Measurements from ENCODE around the gene MGLL.

Gene MGLL

GRCh38 chr3:127720985-127721935, 101.1 kb downstream of the MGLL start:
- H3K27ac ChIP-seq (ENCODE audit: low read depth, low read length): no peak overlapping the region
- no peaks in the 10 kb centered on the region for H3K36me3 ChIP-seq (ENCODE audit: insufficient read depth, low read length)
- H2AFZ ChIP-seq (ENCODE audit: low read length, unreplicated experiment): no peak overlapping the region
- H3K4me1 ChIP-seq (ENCODE audit: control insufficient read depth, insufficient read depth, low read length, unreplicated experiment): no peaks in the 10 kb centered on the region
- H3K79me2 ChIP-seq (ENCODE audit: control insufficient read depth, insufficient read depth, low read length, unreplicated experiment): no peaks in the 10 kb centered on the region
- no peaks in the 10 kb centered on the region for H3K27me3 ChIP-seq (ENCODE audit: insufficient read depth, low read length)
- H3K4me3 ChIP-seq (ENCODE audit: low read depth, low read length): no peak overlapping the region

- H3K27ac ChIP-seq (ENCODE audit: low read depth, low read length): no peak overlapping the region
- H3K36me3 ChIP-seq (ENCODE audit: insufficient read depth, low read length): no peaks in the 10 kb centered on the region
- H3K4me1 ChIP-seq (ENCODE audit: control insufficient read depth, insufficient read depth, low read length, unreplicated experiment): no peaks in the 10 kb centered on the region
- no peaks in the 10 kb centered on the region for H3K79me2 ChIP-seq (ENCODE audit: control insufficient read depth, insufficient read depth, low read length, unreplicated experiment)
- no peaks in the 10 kb centered on the region for H3K27me3 ChIP-seq (ENCODE audit: insufficient read depth, low read length)
- no peak overlapping the region for H2AFZ ChIP-seq (ENCODE audit: low read length, unreplicated experiment)
- no peak overlapping the region for H3K4me3 ChIP-seq (ENCODE audit: low read depth, low read length)
Measured at GRCh38 chr3:127720161-127720823, 102.0 kb downstream of the MGLL start.

DNA sequence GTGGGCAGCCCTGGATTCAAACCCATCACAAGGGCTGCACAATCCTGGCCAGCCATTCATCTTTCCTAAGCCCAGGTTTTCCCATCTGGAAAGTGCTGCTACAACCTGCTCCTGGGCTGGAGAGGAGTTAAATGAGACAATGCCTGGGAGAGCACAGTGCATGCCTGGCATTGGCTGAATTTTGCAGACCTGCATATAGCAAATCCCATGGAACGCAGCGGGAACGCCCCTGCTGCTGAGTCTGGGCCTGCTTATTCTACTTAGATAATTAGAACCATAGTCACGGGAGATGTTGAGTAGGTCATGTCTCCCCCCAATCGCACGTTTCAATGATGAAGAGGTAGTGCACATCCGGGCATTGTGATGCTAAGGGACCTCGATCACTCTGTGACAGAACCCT, 102.9 kb downstream of the MGLL start:
- H3K36me3 ChIP-seq (ENCODE audit: insufficient read depth, low read length): no peaks in the 10 kb centered on the region
- no peak overlapping the region for H3K4me3 ChIP-seq (ENCODE audit: low read depth, low read length)
- H3K4me1 ChIP-seq (ENCODE audit: control insufficient read depth, insufficient read depth, low read length, unreplicated experiment): no peaks in the 10 kb centered on the region
- H3K27ac ChIP-seq (ENCODE audit: low read depth, low read length): no peak overlapping the region
- no peaks in the 10 kb centered on the region for H3K27me3 ChIP-seq (ENCODE audit: insufficient read depth, low read length)
- H3K79me2 ChIP-seq (ENCODE audit: control insufficient read depth, insufficient read depth, low read length, unreplicated experiment): no peaks in the 10 kb centered on the region
- no peak overlapping the region for H2AFZ ChIP-seq (ENCODE audit: low read length, unreplicated experiment)

DNA sequence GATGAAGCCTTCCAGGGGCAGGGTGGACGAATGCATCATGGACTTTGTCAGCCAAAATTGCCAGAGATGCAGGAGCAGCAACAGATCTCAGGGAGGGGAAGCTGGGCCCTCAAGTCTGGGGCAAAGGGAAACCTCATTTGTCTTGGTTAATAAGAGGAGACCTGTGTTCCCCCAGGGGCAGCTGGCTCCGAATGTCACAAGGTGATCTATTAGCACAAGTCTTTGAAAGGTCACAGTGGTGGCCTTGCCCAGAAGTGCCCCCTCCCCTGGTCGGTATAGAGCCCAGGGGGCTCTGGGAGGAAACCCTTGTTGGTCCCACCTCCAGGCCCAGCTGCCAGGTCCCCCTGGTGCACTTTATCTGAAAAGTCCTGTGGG, 103.4 kb downstream of the MGLL start:
- no peaks in the 10 kb centered on the region for H3K36me3 ChIP-seq (ENCODE audit: insufficient read depth, low read length)

GRCh38 chr3:127718245-127718915, 103.9 kb downstream of the MGLL start:
- Histone ChIP-seq H3K36me3 (ENCODE audit: insufficient read depth, low read length) (no peaks in the 10 kb centered on the region), H3K79me2 (ENCODE audit: control insufficient read depth, insufficient read depth, low read length, unreplicated experiment) (no peaks in the 10 kb centered on the region), H3K4me3 (ENCODE audit: low read depth, low read length) (no peak overlapping the region), H3K27me3 (ENCODE audit: insufficient read depth, low read length) (no peaks in the 10 kb centered on the region), H3K4me1 (ENCODE audit: control insufficient read depth, insufficient read depth, low read length, unreplicated experiment) (no peaks in the 10 kb centered on the region), H3K27ac (ENCODE audit: low read depth, low read length) (no peak overlapping the region), H2AFZ (ENCODE audit: low read length, unreplicated experiment) (no peak overlapping the region)

More for the DNA sequence above, 103.4 kb downstream of the MGLL start:
- Histone ChIP-seq H3K4me1 (ENCODE audit: control insufficient read depth, insufficient read depth, low read length, unreplicated experiment) (no peaks in the 10 kb centered on the region), H3K27ac (ENCODE audit: low read depth, low read length) (no peak overlapping the region), H2AFZ (ENCODE audit: low read length, unreplicated experiment) (no peak overlapping the region), H3K27me3 (ENCODE audit: insufficient read depth, low read length) (no peaks in the 10 kb centered on the region), H3K79me2 (ENCODE audit: control insufficient read depth, insufficient read depth, low read length, unreplicated experiment) (no peaks in the 10 kb centered on the region), H3K4me3 (ENCODE audit: low read depth, low read length) (no peak overlapping the region)

- Histone ChIP-seq H3K27me3 (ENCODE audit: insufficient read depth, low read length) (no peaks in the 10 kb centered on the region), H3K27ac (ENCODE audit: low read depth, low read length) (no peak overlapping the region), H3K4me3 (ENCODE audit: low read depth, low read length) (no peak overlapping the region), H2AFZ (ENCODE audit: low read length, unreplicated experiment) (no peak overlapping the region), H3K4me1 (ENCODE audit: control insufficient read depth, insufficient read depth, low read length, unreplicated experiment) (no peaks in the 10 kb centered on the region), H3K36me3 (ENCODE audit: insufficient read depth, low read length) (no peaks in the 10 kb centered on the region), H3K79me2 (ENCODE audit: control insufficient read depth, insufficient read depth, low read length, unreplicated experiment) (no peaks in the 10 kb centered on the region)
Measured at GRCh38 chr3:127717357-127718244, 104.7 kb downstream of the MGLL start.

DNA sequence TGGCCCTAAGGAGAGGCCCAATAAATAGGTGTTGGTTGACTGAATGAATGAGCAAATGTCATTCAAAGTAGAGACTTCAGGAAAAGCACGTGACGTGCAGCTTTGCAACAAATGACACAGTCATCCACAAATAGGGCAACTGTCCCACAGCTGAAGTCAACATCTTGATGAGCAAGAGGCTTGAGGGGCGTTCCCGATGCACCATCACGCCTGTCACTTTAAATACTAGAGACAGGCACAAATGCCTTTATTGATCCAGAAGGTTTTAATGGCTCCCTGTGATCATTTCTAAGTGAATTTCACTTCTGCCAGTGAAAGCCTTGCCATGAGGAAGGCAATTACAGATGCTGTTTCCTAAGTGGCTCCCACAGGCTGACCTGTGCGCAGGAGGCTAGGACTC, 105.9 kb downstream of the MGLL start:
- Histone ChIP-seq H3K79me2 (ENCODE audit: control insufficient read depth, insufficient read depth, low read length, unreplicated experiment) (no peaks in the 10 kb centered on the region), H3K27ac (ENCODE audit: low read depth, low read length) (no peak overlapping the region), H3K36me3 (ENCODE audit: insufficient read depth, low read length) (no peaks in the 10 kb centered on the region), H3K27me3 (ENCODE audit: insufficient read depth, low read length) (no peaks in the 10 kb centered on the region), H2AFZ (ENCODE audit: low read length, unreplicated experiment) (no peak overlapping the region), H3K4me3 (ENCODE audit: low read depth, low read length) (no peak overlapping the region), H3K4me1 (ENCODE audit: control insufficient read depth, insufficient read depth, low read length, unreplicated experiment) (no peaks in the 10 kb centered on the region)

DNA sequence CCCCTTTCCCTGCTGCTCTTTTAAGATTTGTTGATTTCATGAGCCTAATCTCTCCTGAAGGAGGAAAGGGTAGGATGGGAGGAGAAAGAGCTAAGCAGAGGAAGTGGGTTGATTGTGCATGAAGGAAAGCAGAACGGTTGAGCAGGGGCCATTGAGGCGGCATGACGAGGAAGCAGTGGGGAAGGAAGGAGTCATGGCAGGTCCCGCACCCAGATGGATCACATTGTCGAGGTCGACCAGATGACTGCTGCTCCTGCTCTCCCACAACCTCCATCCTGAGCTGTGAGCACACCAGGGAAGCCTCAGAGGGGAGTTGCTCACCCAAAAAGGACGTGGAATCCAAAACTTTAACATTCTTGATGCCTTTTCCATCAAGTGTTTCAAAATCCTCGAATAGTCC, 106.8 kb downstream of the MGLL start:
- Histone ChIP-seq H3K4me1 (ENCODE audit: control insufficient read depth, insufficient read depth, low read length, unreplicated experiment) (no peaks in the 10 kb centered on the region), H2AFZ (ENCODE audit: low read length, unreplicated experiment) (no peak overlapping the region), H3K36me3 (ENCODE audit: insufficient read depth, low read length) (no peaks in the 10 kb centered on the region), H3K27me3 (ENCODE audit: insufficient read depth, low read length) (no peaks in the 10 kb centered on the region), H3K79me2 (ENCODE audit: control insufficient read depth, insufficient read depth, low read length, unreplicated experiment) (no peaks in the 10 kb centered on the region), H3K27ac (ENCODE audit: low read depth, low read length) (no peak overlapping the region), H3K4me3 (ENCODE audit: low read depth, low read length) (no peak overlapping the region)

DNA sequence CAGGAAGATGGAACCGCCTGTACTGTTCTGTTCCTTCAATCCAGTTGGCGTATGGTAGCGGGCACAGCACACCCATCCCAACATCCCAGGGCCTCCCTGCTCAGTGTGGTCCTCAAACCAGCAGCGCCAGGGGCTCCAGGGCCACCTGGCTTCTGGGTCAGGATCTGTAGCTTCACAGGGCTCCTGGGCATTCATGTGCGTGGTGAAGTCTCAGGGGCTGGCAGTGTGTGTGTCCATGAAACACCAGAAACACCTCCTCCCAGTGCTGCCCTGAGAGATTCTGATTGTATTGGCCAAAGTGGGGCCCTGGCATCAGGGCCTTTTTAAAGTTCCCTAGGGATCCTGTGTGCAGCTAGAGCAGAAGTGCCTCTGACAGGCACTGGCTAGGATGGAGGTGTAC, 107.4 kb downstream of the MGLL start:
- Histone ChIP-seq H3K4me1 (ENCODE audit: control insufficient read depth, insufficient read depth, low read length, unreplicated experiment) (no peaks in the 10 kb centered on the region), H3K36me3 (ENCODE audit: insufficient read depth, low read length) (no peaks in the 10 kb centered on the region), H3K27ac (ENCODE audit: low read depth, low read length) (no peak overlapping the region), H3K27me3 (ENCODE audit: insufficient read depth, low read length) (no peaks in the 10 kb centered on the region), H3K4me3 (ENCODE audit: low read depth, low read length) (no peak overlapping the region), H2AFZ (ENCODE audit: low read length, unreplicated experiment) (no peak overlapping the region), H3K79me2 (ENCODE audit: control insufficient read depth, insufficient read depth, low read length, unreplicated experiment) (no peaks in the 10 kb centered on the region)

GRCh38 chr3:127714125-127714571, 108.2 kb downstream of the MGLL start:
- H3K36me3 ChIP-seq (ENCODE audit: insufficient read depth, low read length): no peaks in the 10 kb centered on the region
- H3K79me2 ChIP-seq (ENCODE audit: control insufficient read depth, insufficient read depth, low read length, unreplicated experiment): no peaks in the 10 kb centered on the region
- no peak overlapping the region for H3K27ac ChIP-seq (ENCODE audit: low read depth, low read length)
- no peaks in the 10 kb centered on the region for H3K27me3 ChIP-seq (ENCODE audit: insufficient read depth, low read length)
- no peaks in the 10 kb centered on the region for H3K4me1 ChIP-seq (ENCODE audit: control insufficient read depth, insufficient read depth, low read length, unreplicated experiment)
- H2AFZ ChIP-seq (ENCODE audit: low read length, unreplicated experiment): no peak overlapping the region
- H3K4me3 ChIP-seq (ENCODE audit: low read depth, low read length): no peak overlapping the region

All from ACC112 (cell line).